Keratinocyte (primary cell): ENCODE measurements around the gene CDYL2. TPM values are rescaled to one million over a fixed set of nuclear protein-coding genes. Genes with fewer than 3 reads are reported as not detected.

Source experiments
- DNase-seq: peaks from one replicate; pipeline ENCODE4 v3.0.0-alpha.2; 2011; ENCODE audit warnings: low read depth, missing footprints, low spot score
- FAIRE-seq: peaks from 2 replicates; lab custom pipeline; 2011; peaks lifted over from hg19 to GRCh38; lab: Jason Lieb, UNC
- H2AFZ ChIP-seq: 2 replicates; pipeline ENCODE4 v1.6.0; 2012; ENCODE audit warnings: low read length, control low read depth, inconsistent platforms; ENCODE audit not compliant: control insufficient read depth
- H3K27ac ChIP-seq: 2 replicates; pipeline ENCODE4 v1.5.1; 2011; ENCODE audit warnings: low read length; ENCODE audit not compliant: control insufficient read depth, insufficient read depth
- H3K27me3 ChIP-seq: 3 replicates; pipeline ENCODE4 v1.6.0; 2011; ENCODE audit warnings: low read length; ENCODE audit not compliant: control insufficient read depth, insufficient read depth; ENCODE audit errors: extremely low read depth
- H3K36me3 ChIP-seq, 2 experiments: 2 replicates in 1 of 2; 3 replicates in 1 of 2; pipeline ENCODE4 v1.5.1; 2011; ENCODE audit warnings: low read length in 2 of 2, mild to moderate bottlenecking in 1 of 2; ENCODE audit not compliant: control insufficient read depth in 2 of 2, insufficient read depth in 2 of 2; ENCODE audit errors: extremely low read depth in 1 of 2
- H3K4me1 ChIP-seq: 3 replicates; pipeline ENCODE4 v1.5.1; 2011; ENCODE audit warnings: low read length; ENCODE audit not compliant: control insufficient read depth, insufficient read depth; ENCODE audit errors: extremely low read depth
- H3K4me2 ChIP-seq: 3 replicates; pipeline ENCODE4 v1.6.0; 2011; ENCODE audit warnings: low read depth, low read length; ENCODE audit not compliant: control insufficient read depth, insufficient read depth; ENCODE audit errors: extremely low read depth
- H3K4me3 ChIP-seq, 3 experiments: fragments of 200-600 bp in 1 of 3; sonication (generic) in 1 of 3; 2 replicates in 2 of 3; 3 replicates in 1 of 3; pipeline ENCODE4 v1.5.1; 2011 to 2016; ENCODE audit warnings: low read length in 3 of 3, mild to moderate bottlenecking in 3 of 3, control low read depth in 2 of 3, inconsistent platforms in 1 of 3, low read depth in 1 of 3, mixed read lengths in 1 of 3, mixed run types in 1 of 3, moderate library complexity in 1 of 3; ENCODE audit not compliant: control insufficient read depth in 2 of 3, insufficient read depth in 2 of 3; ENCODE audit errors: extremely low read depth in 1 of 3
- H3K79me2 ChIP-seq: 2 replicates; pipeline ENCODE4 v1.6.0; 2012; ENCODE audit warnings: low read length; ENCODE audit not compliant: control insufficient read depth, insufficient read depth
- H3K9ac ChIP-seq: 3 replicates; pipeline ENCODE4 v1.6.0; 2011; ENCODE audit warnings: low read length; ENCODE audit not compliant: control insufficient read depth, insufficient read depth; ENCODE audit errors: extremely low read depth
- H3K9me1 ChIP-seq: 3 replicates; pipeline ENCODE4 v1.6.0; 2011; ENCODE audit warnings: low read length; ENCODE audit not compliant: control insufficient read depth, insufficient read depth; ENCODE audit errors: extremely low read depth
- H3K9me3 ChIP-seq: 2 replicates; pipeline ENCODE4 v1.5.1; 2012; ENCODE audit warnings: low read depth, low read length; ENCODE audit not compliant: control insufficient read depth
- H4K20me1 ChIP-seq: 3 replicates; pipeline ENCODE4 v1.6.0; 2011; ENCODE audit warnings: low read length; ENCODE audit not compliant: control insufficient read depth, insufficient read depth; ENCODE audit errors: extremely low read depth
- CTCF ChIP-seq, 3 experiments: IDR thresholded peaks in 1 of 3; conservative IDR thresholded peaks in 1 of 3; optimal IDR thresholded peaks in 1 of 3; 2 replicates in 2 of 3; 3 replicates in 1 of 3; pipeline versions ENCODE3 to v1.5.1; 2011; ENCODE audit warnings: low read length in 3 of 3, mild to moderate bottlenecking in 3 of 3, moderate library complexity in 2 of 3, control low read depth in 1 of 3, inconsistent platforms in 1 of 3; ENCODE audit not compliant: insufficient read depth in 2 of 3; ENCODE audit errors: extremely low read depth in 1 of 3
- EZH2 ChIP-seq: IDR thresholded peaks from one replicate; pipeline ENCODE4 v1.6.1; 2012; ENCODE audit warnings: inconsistent platforms, mild to moderate bottlenecking, low read length, moderate library complexity
- dilution Hi-C: fragments of 300-500 bp; cut with MboI; formaldehyde crosslinking; loops from one replicate; pipeline ENCODE4 v1.7.0; 2020; ENCODE audit warnings: low sequenced_read_pairs; ENCODE audit not compliant: extremely low pct_ligation_motif_present
- polyA plus RNA-seq, 5 experiments: library from polyadenylated mRNA; depleted of rRNA in 3 of 5; stranded (reverse) in 3 of 5; stranded (forward) in 1 of 5; unstranded in 1 of 5; fragments of >200 nt; gene quantifications; 1 replicate in 1 of 5; 2 replicates in 3 of 5; 3 replicates in 1 of 5; pipeline versions ENCODE4 v1.2.1 to v1.2.3, GENCODE V29; 2011 to 2012; ENCODE audit warnings: missing spikeins in 2 of 5, low read depth in 1 of 5, low replicate concordance in 1 of 5

Gene CDYL2
- polyA plus RNA-seq, 1 donor (not counting 4 experiments of a cell fraction or from before 2014, with no cell fraction given) = 2.0 TPM

GRCh38 chr16:80716564-80717139 is 87.7 kb downstream of the CDYL2 start:
- Histone ChIP-seq H3K4me3 (no peak overlapping the region), H3K36me3 (no peaks in the 10 kb centered on the region), H3K4me2 (no peak overlapping the region), H3K27me3 (no peaks in the 10 kb centered on the region), H3K79me2 (no peaks in the 10 kb centered on the region), H3K4me1 (peaks cover 6% of the 10 kb centered on the region), H3K27ac (no peak overlapping the region), H2AFZ (no peak overlapping the region), H3K9me1 (no peaks in the 10 kb centered on the region), H3K9ac (no peak overlapping the region), H4K20me1 (no peaks in the 10 kb centered on the region), H3K9me3 (no peaks in the 10 kb centered on the region)
- dilution Hi-C loops = no loop called here
- DNase-seq = no peak
- no peak for FAIRE-seq
- TF ChIP-seq EZH2 (no peak), CTCF (optimal IDR thresholded peaks at IDR 0.05 in 1 of 3, IDR thresholded peaks at IDR 0.05 in 1 of 3, conservative IDR thresholded peaks at IDR 0.05 in 1 of 3; ENCODE audit: extremely low read depth in 1 of 3, insufficient read depth in 2 of 3, low read length in 3 of 3) (no peak)

- Histone ChIP-seq H3K27ac (no peak overlapping the region), H4K20me1 (no peaks in the 10 kb centered on the region), H3K4me1 (no peaks in the 10 kb centered on the region), H2AFZ (no peak overlapping the region), H3K4me3 (no peak overlapping the region), H3K79me2 (no peaks in the 10 kb centered on the region), H3K9ac (no peak overlapping the region), H3K36me3 (no peaks in the 10 kb centered on the region), H3K27me3 (no peaks in the 10 kb centered on the region), H3K4me2 (no peak overlapping the region), H3K9me1 (no peaks in the 10 kb centered on the region), H3K9me3 (no peaks in the 10 kb centered on the region)
- TF ChIP-seq EZH2 = no peak
- TF ChIP-seq CTCF (optimal IDR thresholded peaks at IDR 0.05 in 1 of 3, IDR thresholded peaks at IDR 0.05 in 1 of 3, conservative IDR thresholded peaks at IDR 0.05 in 1 of 3; ENCODE audit: extremely low read depth in 1 of 3, insufficient read depth in 2 of 3, low read length in 3 of 3) = no peak
- no peak for FAIRE-seq
- dilution Hi-C loops = no loop called here
- DNase-seq = no peak
Observed at GRCh38 chr16:80711406-80711805, 93.0 kb downstream of the CDYL2 start.
